Brain microvascular endothelial cell (primary cell): ENCODE measurements around the gene BPHL.

ENCODE experiments used
- DNase-seq: peaks from one replicate; pipeline ENCODE4 v3.0.0-alpha.2; 2020
- H3K27ac ChIP-seq: fragments of 250-450 bp; sonication (Bioruptor Pico); 2 replicates; pipeline ENCODE4 v1.5.1; 2020; ENCODE audit warnings: mild to moderate bottlenecking, moderate library complexity
- H3K27me3 ChIP-seq: fragments of 250-450 bp; sonication (Bioruptor Pico); replicated peaks from 2 replicates; pipeline ENCODE4 v1.5.1; 2020; ENCODE audit warnings: mild to moderate bottlenecking
- H3K36me3 ChIP-seq: fragments of 250-450 bp; sonication (Bioruptor Pico); replicated peaks from 2 replicates; pipeline ENCODE4 v1.5.1; 2020; ENCODE audit warnings: mild to moderate bottlenecking
- H3K4me3 ChIP-seq: 2 replicates; pipeline ENCODE4 v1.5.1; 2011; ENCODE audit warnings: low read depth, mild to moderate bottlenecking, control low read depth, low read length, moderate library complexity
- in situ Hi-C: cut with HindIII; loops from 2 replicates; pipeline ENCODE4 v1.10.0; 2017; ENCODE audit warnings: low sequenced_read_pairs, low pct_ligation_motif_present
- TF ChIP-seq, protein P1 (sequence below): IDR thresholded peaks from 2 replicates; pipeline ENCODE4 v1.5.1; 2011; ENCODE audit warnings: low read depth, mild to moderate bottlenecking, moderate library complexity, low read length, control low read depth, inconsistent platforms; ENCODE audit errors: missing control alignments

BPHL gene

DNA sequence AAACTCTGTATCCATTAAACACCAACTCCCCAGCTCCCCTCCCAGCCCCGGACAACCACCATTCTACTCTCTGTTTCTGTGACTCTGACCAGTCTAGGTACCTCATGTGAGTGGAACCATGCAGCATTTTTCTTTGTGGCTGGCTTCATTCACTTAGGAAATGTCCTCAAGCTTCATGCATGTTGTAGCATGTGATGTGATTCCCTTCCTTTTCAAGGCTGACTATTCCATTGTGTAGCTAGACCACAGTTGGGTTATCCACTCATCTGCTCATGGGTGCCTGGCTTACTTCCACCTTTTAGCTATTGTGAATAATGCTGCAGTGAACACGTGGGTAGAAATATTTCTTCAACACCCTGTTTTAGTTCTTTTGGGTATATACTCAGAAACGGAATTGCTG, 8.8 kb upstream of the BPHL start:
- H3K27ac ChIP-seq, result no peak overlapping the region
- H3K27me3 ChIP-seq, result no peaks in the 10 kb centered on the region
- peaks cover 52% of the 10 kb centered on the region for H3K36me3 ChIP-seq
- in situ Hi-C loops, result no loop called here
- TF ChIP-seq, protein P1, sequence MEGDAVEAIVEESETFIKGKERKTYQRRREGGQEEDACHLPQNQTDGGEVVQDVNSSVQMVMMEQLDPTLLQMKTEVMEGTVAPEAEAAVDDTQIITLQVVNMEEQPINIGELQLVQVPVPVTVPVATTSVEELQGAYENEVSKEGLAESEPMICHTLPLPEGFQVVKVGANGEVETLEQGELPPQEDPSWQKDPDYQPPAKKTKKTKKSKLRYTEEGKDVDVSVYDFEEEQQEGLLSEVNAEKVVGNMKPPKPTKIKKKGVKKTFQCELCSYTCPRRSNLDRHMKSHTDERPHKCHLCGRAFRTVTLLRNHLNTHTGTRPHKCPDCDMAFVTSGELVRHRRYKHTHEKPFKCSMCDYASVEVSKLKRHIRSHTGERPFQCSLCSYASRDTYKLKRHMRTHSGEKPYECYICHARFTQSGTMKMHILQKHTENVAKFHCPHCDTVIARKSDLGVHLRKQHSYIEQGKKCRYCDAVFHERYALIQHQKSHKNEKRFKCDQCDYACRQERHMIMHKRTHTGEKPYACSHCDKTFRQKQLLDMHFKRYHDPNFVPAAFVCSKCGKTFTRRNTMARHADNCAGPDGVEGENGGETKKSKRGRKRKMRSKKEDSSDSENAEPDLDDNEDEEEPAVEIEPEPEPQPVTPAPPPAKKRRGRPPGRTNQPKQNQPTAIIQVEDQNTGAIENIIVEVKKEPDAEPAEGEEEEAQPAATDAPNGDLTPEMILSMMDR, result no peak
- H3K4me3 ChIP-seq, result no peak overlapping the region
- DNase-seq, result no peak

DNA sequence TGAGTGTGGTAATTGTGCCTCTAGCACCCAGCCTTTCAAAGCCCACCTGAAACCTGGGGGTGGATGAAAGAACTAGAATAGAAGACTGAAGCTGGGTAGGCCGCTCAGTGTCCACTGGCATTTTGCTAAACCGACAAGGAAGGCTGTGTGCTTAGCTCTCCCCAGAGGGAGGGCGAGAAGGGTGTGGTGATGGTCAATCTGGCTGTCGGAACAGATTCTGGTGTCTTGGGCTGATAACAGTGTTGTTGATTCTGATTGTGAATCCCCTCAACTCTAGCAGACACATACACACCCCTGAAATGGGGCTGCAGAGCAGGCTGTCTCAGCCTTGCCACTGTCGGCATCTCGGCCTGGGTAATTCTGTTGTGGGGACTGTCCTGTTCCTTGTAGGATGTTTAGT, 4.1 kb upstream of the BPHL start:
- in situ Hi-C loops, result no loop called here
- TF ChIP-seq, protein P1, result no peak
- DNase-seq, result no peak
- H3K36me3 ChIP-seq, result peaks cover 26% of the 10 kb centered on the region
- H3K27me3 ChIP-seq, result no peaks in the 10 kb centered on the region
- H3K4me3 ChIP-seq, result no peak overlapping the region
- no peak overlapping the region for H3K27ac ChIP-seq

DNA sequence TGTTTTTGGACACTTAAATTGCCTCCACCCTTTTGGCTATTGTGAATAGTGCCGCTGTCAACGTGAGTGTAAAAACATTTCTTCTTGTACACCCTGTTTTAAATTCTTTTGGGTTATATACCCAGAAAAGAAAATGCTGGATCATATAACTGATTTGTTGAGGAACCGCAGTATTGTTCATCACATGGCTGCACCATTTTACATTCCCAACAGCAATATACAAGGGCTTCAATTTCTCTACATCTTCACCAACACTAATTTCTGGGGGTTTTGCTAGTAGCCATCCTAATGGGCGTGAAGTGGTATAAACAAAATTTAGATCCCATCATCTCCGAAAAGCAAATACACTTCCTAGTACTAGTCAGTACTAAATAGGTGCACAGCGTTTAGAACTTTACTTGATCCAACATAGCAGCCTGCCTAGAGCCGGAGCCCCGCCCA, 579 bp upstream of the BPHL start:
- H3K4me3 ChIP-seq, result peak overlapping the region; percentile 91
- H3K27me3 ChIP-seq, result no peaks in the 10 kb centered on the region
- peaks cover 9% of the 10 kb centered on the region for H3K36me3 ChIP-seq
- TF ChIP-seq, protein P1, result no peak
- DNase-seq, result no peak
- peak overlapping the region; percentile 99 for H3K27ac ChIP-seq
- in situ Hi-C loops, result no loop called here

DNA sequence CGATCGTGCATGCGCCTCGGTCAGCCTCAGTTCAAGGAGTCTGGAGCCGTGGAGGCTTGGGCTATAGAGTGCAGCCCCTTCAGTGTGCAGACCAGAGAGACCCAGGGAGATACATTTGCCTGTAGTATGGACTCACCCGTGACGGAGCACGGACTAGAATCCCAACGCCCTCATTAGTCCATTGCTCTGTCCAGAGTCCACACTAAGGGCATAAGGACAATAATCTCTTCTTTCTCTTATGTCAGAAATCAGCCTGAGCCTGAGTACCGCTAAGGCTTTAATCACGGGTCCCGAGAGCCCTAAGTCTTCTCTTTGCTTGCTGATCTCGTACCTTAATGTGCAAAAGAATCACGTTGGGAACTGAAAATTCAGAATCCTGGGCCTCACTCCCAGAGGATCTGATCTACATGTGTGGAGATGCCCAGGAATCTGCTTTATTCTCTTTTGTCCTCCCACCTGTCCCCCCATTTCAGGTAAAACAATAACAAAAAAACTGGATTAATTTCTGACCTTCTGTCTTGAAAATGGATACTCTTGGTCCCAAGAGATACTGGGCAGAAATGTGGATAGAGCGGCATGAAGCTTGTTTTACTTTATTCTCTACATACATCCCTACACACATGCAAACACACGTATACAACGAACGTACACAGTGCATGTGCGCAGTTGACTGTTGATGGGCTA, 671 bp downstream of the BPHL start:
- H3K4me3 ChIP-seq, result peak overlapping the region; percentile 91
- peak; percentile 19 for DNase-seq
- in situ Hi-C loops, result no loop called here
- H3K27ac ChIP-seq, result peak overlapping the region; percentile 99
- TF ChIP-seq, protein P1, result no peak
- H3K27me3 ChIP-seq, result no peaks in the 10 kb centered on the region
- peaks cover 3% of the 10 kb centered on the region for H3K36me3 ChIP-seq

DNA sequence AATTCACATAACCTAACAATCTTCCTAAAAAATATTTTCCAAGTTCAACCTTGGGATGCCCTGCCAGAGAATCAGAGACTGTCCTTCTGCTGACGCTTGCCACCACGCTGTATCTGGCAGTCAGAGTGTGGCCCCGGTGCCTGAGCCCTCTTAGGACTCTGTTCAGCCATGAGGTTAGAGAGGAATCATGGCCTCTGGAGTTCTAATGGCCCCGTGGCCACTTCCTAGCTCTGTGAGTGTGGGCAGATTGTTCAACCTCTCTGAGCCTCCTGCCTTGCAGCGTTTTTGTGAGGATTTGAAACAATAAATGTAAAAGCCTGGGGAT, 2.2 kb downstream of the BPHL start:
- no peaks in the 10 kb centered on the region for H3K36me3 ChIP-seq
- no peak for DNase-seq
- TF ChIP-seq, protein P1, result no peak
- in situ Hi-C loops, result no loop called here
- H3K27me3 ChIP-seq, result no peaks in the 10 kb centered on the region
- H3K4me3 ChIP-seq, result no peak overlapping the region
- H3K27ac ChIP-seq, result no peak overlapping the region

DNA sequence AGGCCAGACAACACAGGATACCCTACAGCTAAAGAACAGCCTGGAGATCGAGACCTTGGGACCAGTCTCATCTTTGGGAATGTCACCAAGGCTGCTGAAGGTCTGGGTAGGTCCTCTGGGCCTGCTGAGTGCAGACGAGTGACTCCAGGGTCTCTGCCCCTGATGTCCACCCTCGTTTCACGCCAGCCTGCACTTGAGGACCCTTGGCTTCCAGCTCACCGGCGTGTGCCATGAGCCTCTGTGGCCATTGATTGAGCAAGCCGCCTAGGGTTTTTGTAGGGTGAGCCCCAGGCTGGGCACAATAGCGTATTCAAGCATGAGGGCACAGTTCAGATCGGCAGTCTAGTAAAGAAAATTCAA, 4.3 kb downstream of the BPHL start:
- H3K36me3 ChIP-seq, result no peaks in the 10 kb centered on the region
- H3K4me3 ChIP-seq, result no peak overlapping the region
- in situ Hi-C loops, result no loop called here
- no peak for DNase-seq
- H3K27me3 ChIP-seq, result no peaks in the 10 kb centered on the region
- no peak overlapping the region for H3K27ac ChIP-seq
- TF ChIP-seq, protein P1, result no peak
